Fibroblast of pulmonary artery (primary cell): ENCODE data around the gene PTPRH.

Experiments used
- DNase-seq: peaks from one replicate; pipeline ENCODE4 v3.0.0-alpha.2; 2010; ENCODE audit warnings: low read depth
- H3K4me3 ChIP-seq: replicated peaks from 2 replicates; pipeline ENCODE4 v1.5.1; 2011; ENCODE audit warnings: low read depth, mild to moderate bottlenecking, control low read depth, low read length, moderate library complexity
- CTCF ChIP-seq: IDR thresholded peaks from 2 replicates; pipeline ENCODE4 v1.5.1; 2011; ENCODE audit warnings: mild to moderate bottlenecking, control low read depth, low read length, inconsistent platforms; ENCODE audit errors: missing control alignments

The PTPRH gene

GRCh38 chr19:55134736-55135135 lies 74.6 kb downstream of the PTPRH start:
- DNase-seq, result no peak
- H3K4me3 ChIP-seq, result no peak overlapping the region
- no peak for TF ChIP-seq CTCF

- H3K4me3 ChIP-seq, result no peak overlapping the region
- no peak for DNase-seq
- TF ChIP-seq CTCF, result no peak
These were observed 75.5 kb downstream of the PTPRH start for GRCh38 chr19:55133639-55134444.

GRCh38 chr19:55132453-55133129 lies 76.7 kb downstream of the PTPRH start:
- no peak for TF ChIP-seq CTCF
- H3K4me3 ChIP-seq, result no peak overlapping the region
- no peak for DNase-seq

DNA sequence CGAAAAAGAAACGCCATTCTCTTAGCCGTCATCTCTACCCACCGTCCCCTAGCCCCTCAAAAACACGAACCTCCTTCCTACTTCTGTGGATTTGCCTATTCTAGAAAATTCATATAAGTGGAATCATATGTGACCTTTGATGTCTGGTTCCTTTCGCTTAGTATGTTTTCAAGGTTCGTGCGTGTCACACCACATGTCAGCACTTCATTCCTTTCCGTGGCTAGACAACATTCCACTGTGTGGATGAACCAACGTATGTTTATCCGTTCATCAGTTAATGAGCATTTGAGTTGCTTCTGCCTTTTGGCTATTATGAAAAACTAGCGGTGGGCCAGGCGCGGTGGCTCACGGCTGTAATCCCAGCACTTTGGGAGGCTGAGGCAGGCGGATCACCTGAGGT lies 77.9 kb downstream of the PTPRH start:
- TF ChIP-seq CTCF, result no peak
- H3K4me3 ChIP-seq, result no peak overlapping the region
- no peak for DNase-seq
